KMS-11 (cell line): ENCODE data around the gene BCL7A.
A peak's percentile ranks its signal among the peaks of the same experiment; 100 is the strongest.

Experiments
- H2AFZ ChIP-seq: fragments of 200-600 bp; sonication (generic); 2 replicates; pipeline ENCODE4 v1.6.1; 2016; ENCODE audit warnings: antibody characterized with exemption, mixed run types, low read depth
- H3K27ac ChIP-seq: fragments of 200-600 bp; sonication (generic); 2 replicates; pipeline ENCODE4 v1.6.1; 2016; ENCODE audit warnings: mild to moderate bottlenecking, mixed run types
- H3K27me3 ChIP-seq: fragments of 200-600 bp; sonication (generic); 2 replicates; pipeline ENCODE4 v1.6.1; 2017; ENCODE audit warnings: mild to moderate bottlenecking, low read depth, mixed run types, moderate library complexity; ENCODE audit not compliant: insufficient read depth
- H3K36me3 ChIP-seq: fragments of 200-600 bp; sonication (generic); 2 replicates; pipeline ENCODE4 v1.6.1; 2017; ENCODE audit warnings: mild to moderate bottlenecking, mixed run types; ENCODE audit not compliant: insufficient read depth
- H3K4me1 ChIP-seq: fragments of 200-600 bp; sonication (generic); 2 replicates; pipeline ENCODE4 v1.6.1; 2016; ENCODE audit warnings: mild to moderate bottlenecking, low read depth, mixed run types; ENCODE audit not compliant: poor library complexity, severe bottlenecking
- H3K4me2 ChIP-seq: fragments of 200-600 bp; sonication (generic); 2 replicates; pipeline ENCODE4 v1.7.0; 2016; ENCODE audit warnings: mild to moderate bottlenecking, mixed run types
- H3K4me3 ChIP-seq: fragments of 200-600 bp; sonication (generic); IDR thresholded peaks from 2 replicates; pipeline ENCODE4 v1.6.1; 2017; ENCODE audit warnings: low read depth, low read length, mixed read lengths; ENCODE audit not compliant: insufficient read depth
- H3K79me2 ChIP-seq: fragments of 200-600 bp; sonication (generic); 2 replicates; pipeline ENCODE4 v1.6.1; 2016; ENCODE audit warnings: low read depth, mixed run types; ENCODE audit not compliant: insufficient read depth
- H3K9ac ChIP-seq: fragments of 200-600 bp; sonication (generic); 2 replicates; pipeline ENCODE4 v1.6.1; 2016; ENCODE audit warnings: mild to moderate bottlenecking, mixed run types
- H4K20me1 ChIP-seq: fragments of 200-600 bp; sonication (generic); 2 replicates; pipeline ENCODE4 v1.6.1; 2016; ENCODE audit warnings: mild to moderate bottlenecking, mixed run types; ENCODE audit not compliant: insufficient read depth
- TF ChIP-seq, protein P1 (sequence below): fragments of 200-600 bp; sonication (generic); conservative IDR thresholded peaks from 2 replicates; pipeline ENCODE4 v1.6.1; 2017; ENCODE audit warnings: low read depth, mild to moderate bottlenecking, antibody characterized with exemption, low read length, moderate library complexity, mixed read lengths

BCL7A gene

DNA sequence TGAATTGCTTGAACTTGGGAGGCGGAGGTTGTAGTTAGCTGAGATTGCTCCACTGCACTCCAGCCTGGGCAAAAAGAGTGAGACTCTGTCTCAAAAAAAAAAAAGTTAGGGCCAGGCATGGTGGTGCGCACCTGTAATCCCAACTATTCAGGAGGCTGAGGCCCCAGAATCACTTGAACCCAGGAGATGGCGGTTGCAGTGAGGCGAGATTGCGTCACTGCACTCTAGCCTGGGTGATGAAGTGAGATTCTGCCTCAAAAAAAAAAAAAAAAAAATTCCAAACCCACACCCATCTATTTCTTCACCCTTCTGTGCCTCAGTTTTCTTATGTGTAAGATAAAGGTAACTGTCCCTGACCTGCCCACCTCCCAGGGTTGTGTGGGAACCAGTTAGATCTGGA is 45.9 kb downstream of the BCL7A start:
- Histone ChIP-seq H3K27ac (no peak overlapping the region), H3K4me2 (peak overlapping the region; percentile 51; the same call in 1 of the 2 replicates), H4K20me1 (no peaks in the 10 kb centered on the region), H2AFZ (peak overlapping the region; percentile 48; the same call in 1 of the 2 replicates), H3K79me2 (no peaks in the 10 kb centered on the region), H3K27me3 (no peaks in the 10 kb centered on the region), H3K36me3 (no peaks in the 10 kb centered on the region), H3K4me1 (peaks cover 7% of the 10 kb centered on the region), H3K4me3 (no peak overlapping the region), H3K9ac (no peak overlapping the region)
- TF ChIP-seq, protein P1, sequence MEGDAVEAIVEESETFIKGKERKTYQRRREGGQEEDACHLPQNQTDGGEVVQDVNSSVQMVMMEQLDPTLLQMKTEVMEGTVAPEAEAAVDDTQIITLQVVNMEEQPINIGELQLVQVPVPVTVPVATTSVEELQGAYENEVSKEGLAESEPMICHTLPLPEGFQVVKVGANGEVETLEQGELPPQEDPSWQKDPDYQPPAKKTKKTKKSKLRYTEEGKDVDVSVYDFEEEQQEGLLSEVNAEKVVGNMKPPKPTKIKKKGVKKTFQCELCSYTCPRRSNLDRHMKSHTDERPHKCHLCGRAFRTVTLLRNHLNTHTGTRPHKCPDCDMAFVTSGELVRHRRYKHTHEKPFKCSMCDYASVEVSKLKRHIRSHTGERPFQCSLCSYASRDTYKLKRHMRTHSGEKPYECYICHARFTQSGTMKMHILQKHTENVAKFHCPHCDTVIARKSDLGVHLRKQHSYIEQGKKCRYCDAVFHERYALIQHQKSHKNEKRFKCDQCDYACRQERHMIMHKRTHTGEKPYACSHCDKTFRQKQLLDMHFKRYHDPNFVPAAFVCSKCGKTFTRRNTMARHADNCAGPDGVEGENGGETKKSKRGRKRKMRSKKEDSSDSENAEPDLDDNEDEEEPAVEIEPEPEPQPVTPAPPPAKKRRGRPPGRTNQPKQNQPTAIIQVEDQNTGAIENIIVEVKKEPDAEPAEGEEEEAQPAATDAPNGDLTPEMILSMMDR, result no peak

GRCh38 chr12:122067966-122068365 is 46.3 kb downstream of the BCL7A start:
- TF ChIP-seq, protein P1, result no peak
- no peaks in the 10 kb centered on the region for H3K36me3 ChIP-seq
- H3K27ac ChIP-seq, result no peak overlapping the region
- peaks cover 7% of the 10 kb centered on the region for H3K4me1 ChIP-seq
- peak overlapping the region; percentile 51; the same call in 1 of the 2 replicates for H3K4me2 ChIP-seq
- H4K20me1 ChIP-seq, result no peaks in the 10 kb centered on the region
- H3K27me3 ChIP-seq, result no peaks in the 10 kb centered on the region
- no peaks in the 10 kb centered on the region for H3K79me2 ChIP-seq
- no peak overlapping the region for H3K9ac ChIP-seq
- H2AFZ ChIP-seq, result peak overlapping the region; percentile 48; the same call in 1 of the 2 replicates
- H3K4me3 ChIP-seq, result no peak overlapping the region

- Histone ChIP-seq H3K4me2 (no peak overlapping the region), H4K20me1 (no peaks in the 10 kb centered on the region), H3K27me3 (no peaks in the 10 kb centered on the region), H3K79me2 (no peaks in the 10 kb centered on the region), H3K27ac (no peak overlapping the region), H3K36me3 (no peaks in the 10 kb centered on the region), H3K4me3 (no peak overlapping the region), H2AFZ (no peak overlapping the region), H3K4me1 (peaks cover 7% of the 10 kb centered on the region), H3K9ac (no peak overlapping the region)
- TF ChIP-seq, protein P1, result no peak
These were observed 50.6 kb downstream of the BCL7A start for GRCh38 chr12:122072031-122072970.

DNA sequence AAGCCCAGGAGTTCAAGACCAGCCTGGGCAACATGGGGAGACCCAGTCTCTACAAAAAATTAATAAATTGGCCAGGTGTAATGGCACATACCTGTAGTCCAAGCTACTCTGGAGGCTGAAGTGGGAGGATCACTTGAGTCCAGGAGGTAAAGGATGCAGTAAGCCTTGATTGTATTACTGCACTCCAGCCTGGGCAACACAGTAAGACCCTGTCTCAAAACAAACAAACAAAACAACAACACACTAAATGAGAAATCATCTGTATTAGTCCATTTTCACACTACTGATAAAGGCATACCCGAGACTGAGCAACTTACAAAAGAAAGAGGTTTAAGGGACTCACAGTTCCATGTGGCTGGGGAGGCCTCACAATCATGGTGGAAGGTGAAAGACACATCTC is 52.1 kb downstream of the BCL7A start:
- no peaks in the 10 kb centered on the region for H3K27me3 ChIP-seq
- no peak overlapping the region for H2AFZ ChIP-seq
- no peak overlapping the region for H3K27ac ChIP-seq
- TF ChIP-seq, protein P1, result no peak
- H3K4me3 ChIP-seq, result no peak overlapping the region
- no peak overlapping the region for H3K4me2 ChIP-seq
- H3K4me1 ChIP-seq, result peaks cover 3% of the 10 kb centered on the region
- H3K79me2 ChIP-seq, result no peaks in the 10 kb centered on the region
- H3K36me3 ChIP-seq, result no peaks in the 10 kb centered on the region
- H3K9ac ChIP-seq, result no peak overlapping the region
- H4K20me1 ChIP-seq, result no peaks in the 10 kb centered on the region
